Muscle of back (tissue), 11 donors: ENCODE results near the gene SCGB1C1. TPM values are rescaled to one million over a fixed set of nuclear protein-coding genes. Genes with fewer than 3 reads are reported as not detected.
"Not testable (repeated sequence)": the region's sequence is repeated elsewhere in the genome, so short reads cannot be mapped to it uniquely, and the experiment has no call there.

Experiments
- DNase-seq, 3 donors: peaks; one replicate each; pipeline versions ENCODE4 v3.0.0 to v3.0.0-alpha.2; 2013
- polyA plus RNA-seq, 10 donors: library from polyadenylated mRNA; unstranded; fragments of 120-200 nt; gene quantifications; one replicate each; pipeline ENCODE4 v1.2.1, GENCODE V29; 2013; ENCODE audit not compliant: insufficient read length in 10 of 10

The SCGB1C1 gene
- polyA plus RNA-seq, 10 donors, result 0.76 TPM; not detected in 9

DNA sequence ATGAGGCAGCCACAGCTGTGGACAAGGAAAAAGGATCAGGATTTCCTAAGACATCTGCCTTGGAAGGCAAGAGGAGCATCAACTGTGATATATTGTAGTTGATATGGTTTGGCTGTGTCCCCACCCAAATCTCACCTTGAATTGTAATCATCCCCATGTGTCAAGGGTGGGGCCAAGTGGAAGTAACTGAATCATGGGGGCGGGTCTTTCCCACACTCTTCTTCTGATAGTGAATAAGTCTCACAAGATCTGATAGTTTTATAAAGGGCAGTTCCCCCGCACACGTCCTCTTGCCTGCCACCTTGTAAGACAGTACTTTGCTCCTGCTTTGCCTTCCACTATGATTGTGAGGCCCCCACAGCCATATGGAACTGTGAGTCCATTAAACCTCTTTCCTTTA lies 24.8 kb downstream of the SCGB1C1 start:
- no peak for DNase-seq

GRCh38 chr11:218815-219593 lies 26.1 kb downstream of the SCGB1C1 start:
- DNase-seq, result no peak

DNA sequence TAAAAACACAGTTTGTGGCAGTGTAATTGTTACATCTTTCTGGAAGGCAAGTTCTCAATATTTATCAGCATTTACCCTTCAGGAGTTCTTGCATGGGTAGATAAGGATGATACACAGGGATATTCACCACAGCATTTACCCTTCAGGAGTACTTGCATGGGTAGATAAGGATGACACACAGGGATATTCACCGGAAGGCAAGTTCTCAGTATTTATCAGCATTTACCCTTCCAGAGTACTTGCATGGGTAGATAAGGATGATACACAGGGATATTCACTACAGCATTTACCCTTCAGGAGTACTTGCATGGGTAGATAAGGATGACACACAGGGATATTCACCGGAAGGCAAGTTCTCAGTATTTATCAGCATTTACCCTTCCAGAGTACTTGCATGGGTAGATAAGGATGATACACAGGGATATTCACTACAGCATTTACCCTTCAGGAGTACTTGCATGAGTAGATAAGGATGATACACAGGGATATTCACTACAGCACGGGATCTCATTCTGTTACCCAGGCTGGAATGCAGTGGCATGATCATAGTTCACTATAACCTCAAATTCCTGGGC lies 27.9 kb downstream of the SCGB1C1 start:
- not testable (repeated sequence) for DNase-seq

GRCh38 chr11:221539-221938 lies 28.7 kb downstream of the SCGB1C1 start:
- no peak for DNase-seq

- no peak for DNase-seq
These were observed 29.3 kb downstream of the SCGB1C1 start for GRCh38 chr11:221998-222789.

GRCh38 chr11:223026-223789 lies 30.3 kb downstream of the SCGB1C1 start:
- no peak for DNase-seq

GRCh38 chr11:223884-224283 lies 31.0 kb downstream of the SCGB1C1 start:
- DNase-seq, result no peak

DNA sequence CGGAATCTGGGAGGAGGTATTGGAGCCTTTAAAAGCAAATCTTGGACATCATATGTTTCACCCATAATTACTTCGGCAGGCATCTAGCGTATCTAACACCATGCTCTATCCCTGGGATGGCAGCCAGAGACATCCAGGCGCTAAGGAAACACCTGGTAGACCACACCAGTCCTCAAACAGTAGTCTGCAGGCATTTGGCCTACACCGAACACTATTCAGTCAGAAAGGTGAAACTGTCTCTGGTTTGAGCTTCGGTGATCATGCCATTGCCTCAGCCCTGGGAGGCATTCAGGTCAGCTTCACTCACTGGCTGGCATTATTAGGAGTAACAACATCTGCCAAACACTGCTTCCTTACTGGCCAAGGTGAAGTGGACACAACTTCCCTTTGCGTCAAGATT lies 31.5 kb downstream of the SCGB1C1 start:
- no peak for DNase-seq

DNA sequence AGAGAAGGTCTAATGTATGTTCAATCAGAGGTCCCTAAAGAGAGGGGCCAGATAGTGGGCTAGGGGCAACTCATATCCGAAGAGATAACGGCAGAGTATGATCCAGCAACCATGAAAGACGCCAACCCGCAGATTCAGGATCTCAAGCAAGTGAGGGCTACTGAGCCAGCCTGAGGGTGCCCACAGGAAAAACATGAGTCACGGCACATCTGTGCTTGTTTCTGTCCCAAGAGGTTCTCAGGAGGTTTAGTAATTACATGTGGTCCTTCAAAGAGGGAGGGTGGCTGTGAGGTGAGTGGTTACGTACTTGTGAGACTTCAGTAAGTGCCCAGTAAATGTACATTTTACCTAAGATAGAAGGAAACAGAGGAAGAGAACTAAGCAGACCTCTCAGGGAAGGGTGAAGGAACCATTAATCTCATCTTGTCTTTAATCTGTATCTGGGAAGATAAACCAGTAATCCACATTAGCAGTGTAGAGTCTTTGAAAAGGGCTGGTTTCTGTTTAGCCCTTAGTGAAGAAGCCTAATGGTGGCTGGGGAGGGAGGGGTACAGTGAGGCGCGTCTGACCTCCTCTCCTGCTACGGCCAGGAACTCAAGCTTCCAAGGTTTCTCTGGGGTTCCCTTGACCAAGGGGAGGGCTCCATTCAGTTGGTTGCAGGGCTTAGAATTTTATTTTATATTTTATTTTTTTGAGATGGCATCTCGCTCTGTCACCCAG lies 33.0 kb downstream of the SCGB1C1 start:
- no peak for DNase-seq

- no peak for DNase-seq
These were observed 35.0 kb downstream of the SCGB1C1 start for GRCh38 chr11:227824-228379.

- no peak for DNase-seq
These were observed 37.6 kb downstream of the SCGB1C1 start for GRCh38 chr11:230431-230830.

DNA sequence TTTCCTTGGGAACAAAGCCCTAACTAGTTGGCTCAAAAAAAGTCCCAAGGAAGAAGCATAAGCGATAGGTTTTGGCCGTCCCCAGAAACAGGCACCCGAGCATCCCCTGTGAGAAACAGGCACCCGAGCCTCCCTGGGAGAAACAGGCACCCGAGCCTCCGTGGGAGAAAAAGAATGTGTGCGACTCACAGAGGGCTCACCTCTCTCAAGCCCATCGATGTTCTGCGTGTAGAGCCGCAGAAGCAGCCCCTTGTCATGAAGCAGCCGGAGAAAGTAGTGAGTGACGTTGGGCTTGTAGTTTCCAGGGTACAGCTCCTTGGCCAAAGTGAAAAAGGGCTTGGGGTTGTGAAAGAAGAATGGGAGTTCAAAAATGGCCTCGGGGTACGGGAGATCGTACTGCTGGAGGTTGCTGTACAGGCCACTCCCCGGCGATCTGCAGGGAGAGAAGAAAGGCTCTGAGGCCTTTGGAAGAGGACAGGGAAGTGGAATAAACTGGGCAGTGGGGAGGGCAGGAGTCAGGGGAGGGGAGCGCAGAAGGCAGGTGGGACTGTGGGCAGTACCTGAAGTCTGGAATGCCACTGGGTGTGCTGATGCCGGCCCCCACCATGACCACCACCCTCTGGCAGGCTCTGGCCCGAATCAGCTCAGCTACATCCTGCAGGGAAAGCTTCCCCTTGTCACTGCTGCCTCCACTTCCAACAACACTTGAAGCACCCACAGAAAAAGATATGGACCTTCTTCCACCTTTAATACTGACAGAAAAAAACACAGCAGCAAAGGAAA lies 40.1 kb downstream of the SCGB1C1 start:
- no peak for DNase-seq

DNA sequence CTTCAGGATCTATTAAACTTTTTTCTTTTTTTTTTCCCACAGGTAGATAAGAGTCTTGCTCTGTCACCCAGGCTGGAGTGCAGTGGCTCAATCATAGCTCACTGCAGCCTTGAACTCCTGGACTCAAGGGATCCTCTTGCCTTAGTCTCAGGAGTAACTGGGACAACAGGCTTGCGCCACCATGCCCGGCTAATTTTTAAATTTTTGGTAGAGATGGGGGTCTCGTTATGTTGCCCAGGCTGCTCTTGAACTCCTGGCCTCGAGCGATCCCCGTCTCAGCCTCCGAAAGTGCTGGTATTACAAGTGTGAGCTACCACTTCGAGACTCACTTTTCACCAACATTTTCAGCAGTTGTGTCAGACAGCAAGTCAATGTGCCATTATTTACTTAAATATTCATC lies 42.3 kb downstream of the SCGB1C1 start:
- DNase-seq, result no peak

- no peak for DNase-seq
These were observed 42.7 kb downstream of the SCGB1C1 start for GRCh38 chr11:235609-235996.

DNA sequence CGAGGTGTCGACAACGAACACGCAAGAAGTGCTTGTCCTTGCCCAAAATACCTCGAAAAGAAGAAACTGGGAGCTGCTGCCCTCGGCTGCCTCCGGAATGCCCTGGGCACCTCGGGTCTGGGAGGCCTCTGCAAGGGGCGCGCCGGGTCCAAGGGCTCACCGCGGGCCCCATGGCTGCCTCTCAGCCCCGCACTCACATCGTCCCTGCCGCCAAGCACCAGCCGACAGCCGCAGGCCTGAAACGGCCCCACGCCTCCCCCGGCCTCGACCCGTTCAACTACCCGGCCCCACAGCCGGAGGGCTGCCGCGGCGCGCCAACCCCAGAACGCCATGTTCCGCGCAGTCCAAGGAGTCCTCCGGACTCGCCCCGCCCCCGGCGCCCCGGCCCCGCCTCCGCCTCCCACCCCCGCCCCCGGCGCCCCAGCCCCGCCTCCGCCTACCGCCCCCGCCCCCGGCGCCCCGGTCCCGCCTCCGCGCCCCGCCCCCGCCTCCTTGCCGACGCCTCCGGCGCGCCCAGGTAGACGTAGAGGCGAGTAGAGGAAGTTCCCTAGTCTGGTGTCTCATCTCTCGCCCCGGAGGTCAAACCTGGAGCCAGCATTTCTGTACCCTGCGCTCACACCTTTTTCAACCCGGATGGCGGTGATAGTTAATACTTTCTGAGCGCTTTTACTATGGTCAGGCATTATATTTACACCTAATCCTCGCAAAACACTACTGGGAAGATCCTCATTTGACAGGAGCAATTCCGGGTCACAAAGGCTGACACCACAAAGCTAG lies 43.3 kb downstream of the SCGB1C1 start, which contains the start of gene SIRT3:
SIRT3 (minus strand) TSS at position 346 of the 777 bp plus-strand sequence; CDS start at position 332, 14 bp downstream.
- peak; percentile 79 to 87 (median 85) for DNase-seq

- peak; percentile 82 to 97 (median 92) for DNase-seq
These were observed 44.2 kb downstream of the SCGB1C1 start, which contains the start of gene PSMD13 for GRCh38 chr11:236774-237767. Gene PSMD13, plus strand, starts transcription at chr11:236976. Its CDS starts 74 bp downstream, at chr11:237050.

DNA sequence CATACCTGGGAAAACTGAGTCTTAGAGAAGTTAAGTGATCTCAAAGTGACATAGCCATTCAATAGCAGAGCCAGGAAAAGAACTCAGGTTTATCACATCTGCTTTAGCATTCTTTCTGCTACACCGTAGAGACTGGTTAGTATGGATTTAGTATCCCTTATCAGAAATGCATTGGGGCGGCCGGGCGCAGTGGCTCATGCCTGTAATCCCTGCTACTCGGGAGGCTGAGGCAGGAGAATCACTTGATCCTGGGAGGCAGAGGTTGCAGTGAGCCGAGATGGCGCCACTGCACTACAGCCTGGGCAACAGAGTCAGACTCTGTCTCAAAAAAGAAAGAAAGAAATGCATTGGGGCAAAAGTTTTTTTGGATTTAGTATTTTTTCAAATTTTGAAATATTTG lies 45.5 kb downstream of the SCGB1C1 start:
- not testable (repeated sequence) for DNase-seq

DNA sequence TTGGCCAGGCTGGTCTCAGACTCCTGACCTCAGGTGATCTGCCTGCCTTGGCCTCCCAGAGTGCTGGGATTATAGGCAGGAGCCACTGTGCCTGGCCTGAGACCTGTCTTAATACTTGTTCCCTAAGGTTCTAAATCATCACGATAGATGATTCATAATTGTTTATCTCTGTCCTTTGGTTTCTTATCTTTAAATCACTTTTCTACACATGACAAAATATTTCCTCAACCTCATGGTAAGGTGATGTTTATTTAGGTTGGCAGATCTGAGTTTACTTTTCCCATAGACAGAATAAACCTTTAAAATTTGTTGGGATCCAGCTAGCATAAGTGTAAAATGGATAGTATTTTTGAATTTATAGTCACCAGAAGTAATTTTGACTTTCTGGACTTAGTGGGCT lies 47.4 kb downstream of the SCGB1C1 start:
- no peak for DNase-seq
